GM12878 (cell line): ENCODE measurements around the gene REEP3. TPM values are rescaled to one million over a fixed set of nuclear protein-coding genes. Genes with fewer than 3 reads are reported as not detected.

ENCODE experiments used
- ATAC-seq: fragments of 200-7000 bp; cut with Tn5 transposase; 3 replicates; pipeline ENCODE4 v1.9.1; 2020; ENCODE audit warnings: mild to moderate bottlenecking, moderate library complexity
- BruUV-seq: library from RNA; stranded (reverse); fragments of 400-500 nt; replicated peaks from 2 replicates; lab custom pipeline; 2021; lab: Mats Ljungman, UMichigan
- CTCF ChIA-PET: fragments of 300-600 bp; sonication (Branson Sonifier 250); formaldehyde crosslinking; extraction: SDS; loops from one replicate; lab custom pipeline; 2021; ENCODE audit warnings: inconsistent platforms; lab: Yijun Ruan, JAX
- POLR2A ChIA-PET: fragments of 350-600 bp; formaldehyde crosslinking; extraction: SDS; loops from one replicate; lab custom pipeline; 2021; ENCODE audit warnings: inconsistent platforms; lab: Charles Lee
- RAD21 ChIA-PET: fragments of 300-600 bp; sonication (Branson Sonifier 250); formaldehyde crosslinking; loops from one replicate; lab custom pipeline; 2023; ENCODE audit warnings: antibody characterized with exemption; ENCODE audit not compliant: unreplicated experiment; lab: Charles Lee
- SMC1A ChIA-PET: fragments of 300-600 bp; sonication (Branson Sonifier 250); formaldehyde crosslinking; loops from one replicate; lab custom pipeline; 2023; ENCODE audit not compliant: unreplicated experiment, uncharacterized antibody; lab: Charles Lee
- DNase-seq: peaks from one replicate; pipeline ENCODE4 v3.0.0-alpha.2; 2011; ENCODE audit warnings: low read depth, low spot score
- FAIRE-seq: peaks from 3 replicates; lab custom pipeline; 2011; peaks lifted over from hg19 to GRCh38; lab: Jason Lieb, UNC
- H2AFZ ChIP-seq: 2 replicates; pipeline ENCODE4 v1.6.0; 2011; ENCODE audit warnings: low read depth, low read length, control low read depth; ENCODE audit not compliant: control insufficient read depth
- H3K27ac ChIP-seq: 2 replicates; pipeline ENCODE4 v1.5.1; 2011; ENCODE audit warnings: control low read depth; ENCODE audit not compliant: control insufficient read depth, insufficient read depth
- H3K27me3 ChIP-seq, 2 experiments: replicated peaks in 1 of 2; 2 replicates each; pipeline versions ENCODE4 v1.6.0 to v1.6.1; 2011; ENCODE audit warnings: low read length in 1 of 2; ENCODE audit not compliant: control insufficient read depth in 2 of 2, insufficient read depth in 2 of 2
- H3K36me3 ChIP-seq, 2 experiments: 2 replicates each; pipeline ENCODE4 v1.5.1; 2011; ENCODE audit warnings: low read length in 1 of 2; ENCODE audit not compliant: control insufficient read depth in 2 of 2, insufficient read depth in 2 of 2
- H3K4me1 ChIP-seq: 2 replicates; pipeline ENCODE4 v1.6.1; 2011; ENCODE audit warnings: mild to moderate bottlenecking, low read length, moderate library complexity, mixed read lengths; ENCODE audit not compliant: control insufficient read depth, insufficient read depth
- H3K4me2 ChIP-seq: 2 replicates; pipeline ENCODE4 v1.6.0; 2011; ENCODE audit warnings: control low read depth; ENCODE audit not compliant: control insufficient read depth, insufficient read depth
- H3K4me3 ChIP-seq: fragments of 200-600 bp; sonication (generic); 2 replicates; pipeline ENCODE4 v1.5.1; 2016
- H3K79me2 ChIP-seq: 2 replicates; pipeline ENCODE4 v1.6.0; 2011; ENCODE audit warnings: low read length; ENCODE audit not compliant: control insufficient read depth, insufficient read depth
- H3K9ac ChIP-seq: 2 replicates; pipeline ENCODE4 v1.8.0; 2011; ENCODE audit warnings: low read length, control low read depth, mixed read lengths; ENCODE audit not compliant: control insufficient read depth, insufficient read depth
- H3K9me3 ChIP-seq: replicated peaks from 3 replicates; pipeline ENCODE4 v1.5.1; 2011; ENCODE audit warnings: mild to moderate bottlenecking, low read length; ENCODE audit not compliant: control insufficient read depth, insufficient read depth
- H4K20me1 ChIP-seq: 2 replicates; pipeline ENCODE4 v1.6.0; 2011; ENCODE audit not compliant: control insufficient read depth, insufficient read depth
- ASH2L ChIP-seq: fragments of 300-600, 200-600 bp; sonication (generic); IDR thresholded peaks from 2 replicates; pipeline ENCODE4 v1.6.1; 2017; ENCODE audit warnings: low read depth, mild to moderate bottlenecking, borderline replicate concordance
- CHD2 ChIP-seq: IDR thresholded peaks from 2 replicates; pipeline ENCODE4 v1.6.1; 2011; ENCODE audit warnings: low read depth, low read length, improper control_type of control experiment, borderline replicate concordance
- CREB1 ChIP-seq: IDR thresholded peaks from 2 replicates; pipeline ENCODE4 v1.6.1; 2012; ENCODE audit warnings: low read depth, mild to moderate bottlenecking, inconsistent platforms
- CREM ChIP-seq: IDR thresholded peaks from 2 replicates; pipeline ENCODE4 v1.6.1; 2014; ENCODE audit warnings: antibody characterized with exemption, low read depth
- SMARCA5 ChIP-seq: fragments of 450-650 bp; IDR thresholded peaks from 2 replicates; pipeline ENCODE4 v1.6.1; 2017; ENCODE audit warnings: mild to moderate bottlenecking
- STAT1 ChIP-seq: fragments of 450-650 bp; conservative IDR thresholded peaks from 2 replicates; pipeline ENCODE4 v1.6.1; 2014; ENCODE audit warnings: antibody characterized with exemption, mild to moderate bottlenecking
- TBL1XR1 ChIP-seq: IDR thresholded peaks from 2 replicates; pipeline ENCODE4 v1.6.1; 2012; ENCODE audit warnings: low read depth, low read length, improper control_type of control experiment
- WGBS: methylation state at CpG from one replicate; pipeline ENCODE4 v1.1.6; 2016; ENCODE audit warnings: low lambda C conversion rate; ENCODE audit not compliant: insufficient replicate concordance, insufficient coverage; ENCODE audit errors: missing lambda C conversion rate; 5-methylcytosine and 5-hydroxymethylcytosine counted together
- in situ Hi-C: fragments of 300-500 bp; cut with MboI; formaldehyde crosslinking; loops from 9 replicates; pipeline ENCODE4 v1.14.3; 2018; ENCODE audit warnings: mixed read lengths
- intact Hi-C: fragments of 100-400 bp; cut with micrococcal nuclease; formaldehyde crosslinking; loops from one replicate; pipeline ENCODE4 v1.14.2; 2022; ENCODE audit not compliant: unreplicated experiment
- polyA plus RNA-seq, 11 experiments: library from polyadenylated mRNA; depleted of rRNA in 4 of 11; unstranded in 6 of 11; stranded (reverse) in 5 of 11; fragments of >200 nt; fragmentation: Nextera tagmentation in 4 of 11; fragmentation: Illumina TruSeq in 1 of 11; extraction: Ambion mirVana in 4 of 11; extraction: Trizol in 1 of 11; gene quantifications; 1 replicate in 1 of 11; 2 replicates in 10 of 11; pipeline versions ENCODE4 v1.2.1 to v1.2.3, GENCODE V29; 2011 to 2016; ENCODE audit warnings: inconsistent platforms in 2 of 11, missing spikeins in 2 of 11, low read depth in 1 of 11
- total RNA-seq, 4 experiments: library from RNA; depleted of rRNA in 3 of 4; stranded (reverse); fragments of >200 nt in 3 of 4; fragmentation: Illumina TruSeq in 1 of 4; extraction: Trizol in 1 of 4; gene quantifications; 2 replicates each; pipeline versions ENCODE4 v1.2.1 to v1.2.3, GENCODE V29; 2013 to 2021
- TF ChIP-seq, protein P1 (sequence below): fragments of 450-650 bp; IDR thresholded peaks from 2 replicates; pipeline ENCODE4 v1.6.1; 2017; ENCODE audit warnings: mild to moderate bottlenecking, moderate library complexity
- TF ChIP-seq, protein P2 (sequence below): fragments of 450-650 bp; IDR thresholded peaks from 2 replicates; pipeline ENCODE4 v1.6.1; 2016; ENCODE audit warnings: mild to moderate bottlenecking
- TF ChIP-seq, protein P3 (sequence below): fragments of 450-650 bp; IDR thresholded peaks from 2 replicates; pipeline ENCODE4 v1.6.1; 2018; ENCODE audit warnings: borderline replicate concordance, mild to moderate bottlenecking; ENCODE audit not compliant: partially characterized antibody
- TF ChIP-seq, protein P4 (sequence below): fragments of 450-650 bp; IDR thresholded peaks from 2 replicates; pipeline ENCODE4 v1.6.1; 2016; ENCODE audit warnings: mild to moderate bottlenecking

REEP3 gene
- total and polyA plus RNA-seq, 10 of the 15 experiments (the other 5 are each of a cell fraction or from before 2014, with no cell fraction given) = 4.9 to 25.9 (median 16.2) TPM

DNA sequence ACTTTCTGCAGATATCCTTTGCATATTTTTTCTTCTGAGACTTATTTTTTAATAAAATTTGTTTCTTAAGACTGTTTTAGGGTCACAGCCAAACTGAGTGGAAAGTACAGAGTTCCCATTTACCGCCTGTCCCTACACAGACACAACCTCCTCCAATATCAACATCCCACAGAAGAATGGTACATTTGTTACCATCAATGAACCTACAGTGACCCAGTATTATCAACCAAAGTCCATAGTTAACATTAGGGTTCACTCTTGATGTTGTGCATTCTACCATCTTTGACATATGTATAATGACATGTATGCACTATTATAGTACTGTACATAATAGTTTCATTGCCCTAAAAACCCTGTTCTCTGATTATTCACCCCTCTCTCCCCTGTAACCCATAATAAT, 14.6 kb upstream of the REEP3 start:
- RAD21 ChIA-PET = interaction anchor here (1.4 kb wide), 1 partner anchor 9 kb away, joined by 4 read pairs; no protein-coding TSS in a partner anchor
- BruUV-seq = no TSS peak

More for the DNA sequence above, 14.6 kb upstream of the REEP3 start:
- Histone ChIP-seq H3K36me3 (no peaks in the 10 kb centered on the region), H3K4me1 (no peaks in the 10 kb centered on the region), H3K9ac (no peak overlapping the region), H3K4me3 (no peak overlapping the region), H3K9me3 (no peaks in the 10 kb centered on the region), H3K79me2 (peaks cover 16% of the 10 kb centered on the region), H2AFZ (no peak overlapping the region)
- in situ Hi-C loops = no loop called here
- intact Hi-C loops = no loop called here
- CTCF ChIA-PET = no interaction called here
- 100% methylated on average over 1 of the region's 1 CpG for WGBS
- TF ChIP-seq TBL1XR1 (no peak), CREM (no peak), CHD2 (no peak), CREB1 (no peak), ASH2L (no peak), SMARCA5 (no peak), STAT1 (no peak)
- TF ChIP-seq, protein P1, sequence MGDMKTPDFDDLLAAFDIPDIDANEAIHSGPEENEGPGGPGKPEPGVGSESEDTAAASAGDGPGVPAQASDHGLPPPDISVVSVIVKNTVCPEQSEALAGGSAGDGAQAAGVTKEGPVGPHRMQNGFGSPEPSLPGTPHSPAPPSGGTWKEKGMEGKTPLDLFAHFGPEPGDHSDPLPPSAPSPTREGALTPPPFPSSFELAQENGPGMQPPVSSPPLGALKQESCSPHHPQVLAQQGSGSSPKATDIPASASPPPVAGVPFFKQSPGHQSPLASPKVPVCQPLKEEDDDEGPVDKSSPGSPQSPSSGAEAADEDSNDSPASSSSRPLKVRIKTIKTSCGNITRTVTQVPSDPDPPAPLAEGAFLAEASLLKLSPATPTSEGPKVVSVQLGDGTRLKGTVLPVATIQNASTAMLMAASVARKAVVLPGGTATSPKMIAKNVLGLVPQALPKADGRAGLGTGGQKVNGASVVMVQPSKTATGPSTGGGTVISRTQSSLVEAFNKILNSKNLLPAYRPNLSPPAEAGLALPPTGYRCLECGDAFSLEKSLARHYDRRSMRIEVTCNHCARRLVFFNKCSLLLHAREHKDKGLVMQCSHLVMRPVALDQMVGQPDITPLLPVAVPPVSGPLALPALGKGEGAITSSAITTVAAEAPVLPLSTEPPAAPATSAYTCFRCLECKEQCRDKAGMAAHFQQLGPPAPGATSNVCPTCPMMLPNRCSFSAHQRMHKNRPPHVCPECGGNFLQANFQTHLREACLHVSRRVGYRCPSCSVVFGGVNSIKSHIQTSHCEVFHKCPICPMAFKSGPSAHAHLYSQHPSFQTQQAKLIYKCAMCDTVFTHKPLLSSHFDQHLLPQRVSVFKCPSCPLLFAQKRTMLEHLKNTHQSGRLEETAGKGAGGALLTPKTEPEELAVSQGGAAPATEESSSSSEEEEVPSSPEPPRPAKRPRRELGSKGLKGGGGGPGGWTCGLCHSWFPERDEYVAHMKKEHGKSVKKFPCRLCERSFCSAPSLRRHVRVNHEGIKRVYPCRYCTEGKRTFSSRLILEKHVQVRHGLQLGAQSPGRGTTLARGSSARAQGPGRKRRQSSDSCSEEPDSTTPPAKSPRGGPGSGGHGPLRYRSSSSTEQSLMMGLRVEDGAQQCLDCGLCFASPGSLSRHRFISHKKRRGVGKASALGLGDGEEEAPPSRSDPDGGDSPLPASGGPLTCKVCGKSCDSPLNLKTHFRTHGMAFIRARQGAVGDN = no peak
- TF ChIP-seq, protein P2, sequence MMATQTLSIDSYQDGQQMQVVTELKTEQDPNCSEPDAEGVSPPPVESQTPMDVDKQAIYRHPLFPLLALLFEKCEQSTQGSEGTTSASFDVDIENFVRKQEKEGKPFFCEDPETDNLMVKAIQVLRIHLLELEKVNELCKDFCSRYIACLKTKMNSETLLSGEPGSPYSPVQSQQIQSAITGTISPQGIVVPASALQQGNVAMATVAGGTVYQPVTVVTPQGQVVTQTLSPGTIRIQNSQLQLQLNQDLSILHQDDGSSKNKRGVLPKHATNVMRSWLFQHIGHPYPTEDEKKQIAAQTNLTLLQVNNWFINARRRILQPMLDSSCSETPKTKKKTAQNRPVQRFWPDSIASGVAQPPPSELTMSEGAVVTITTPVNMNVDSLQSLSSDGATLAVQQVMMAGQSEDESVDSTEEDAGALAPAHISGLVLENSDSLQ = no peak
- TF ChIP-seq, protein P3, sequence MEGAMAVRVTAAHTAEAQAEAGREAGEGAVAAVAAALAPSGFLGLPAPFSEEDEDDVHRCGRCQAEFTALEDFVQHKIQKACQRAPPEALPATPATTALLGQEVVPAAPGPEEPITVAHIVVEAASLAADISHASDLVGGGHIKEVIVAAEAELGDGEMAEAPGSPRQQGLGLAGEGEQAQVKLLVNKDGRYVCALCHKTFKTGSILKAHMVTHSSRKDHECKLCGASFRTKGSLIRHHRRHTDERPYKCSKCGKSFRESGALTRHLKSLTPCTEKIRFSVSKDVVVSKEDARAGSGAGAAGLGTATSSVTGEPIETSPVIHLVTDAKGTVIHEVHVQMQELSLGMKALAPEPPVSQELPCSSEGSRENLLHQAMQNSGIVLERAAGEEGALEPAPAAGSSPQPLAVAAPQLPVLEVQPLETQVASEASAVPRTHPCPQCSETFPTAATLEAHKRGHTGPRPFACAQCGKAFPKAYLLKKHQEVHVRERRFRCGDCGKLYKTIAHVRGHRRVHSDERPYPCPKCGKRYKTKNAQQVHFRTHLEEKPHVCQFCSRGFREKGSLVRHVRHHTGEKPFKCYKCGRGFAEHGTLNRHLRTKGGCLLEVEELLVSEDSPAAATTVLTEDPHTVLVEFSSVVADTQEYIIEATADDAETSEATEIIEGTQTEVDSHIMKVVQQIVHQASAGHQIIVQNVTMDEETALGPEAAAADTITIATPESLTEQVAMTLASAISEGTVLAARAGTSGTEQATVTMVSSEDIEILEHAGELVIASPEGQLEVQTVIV = no peak
- TF ChIP-seq, protein P4, sequence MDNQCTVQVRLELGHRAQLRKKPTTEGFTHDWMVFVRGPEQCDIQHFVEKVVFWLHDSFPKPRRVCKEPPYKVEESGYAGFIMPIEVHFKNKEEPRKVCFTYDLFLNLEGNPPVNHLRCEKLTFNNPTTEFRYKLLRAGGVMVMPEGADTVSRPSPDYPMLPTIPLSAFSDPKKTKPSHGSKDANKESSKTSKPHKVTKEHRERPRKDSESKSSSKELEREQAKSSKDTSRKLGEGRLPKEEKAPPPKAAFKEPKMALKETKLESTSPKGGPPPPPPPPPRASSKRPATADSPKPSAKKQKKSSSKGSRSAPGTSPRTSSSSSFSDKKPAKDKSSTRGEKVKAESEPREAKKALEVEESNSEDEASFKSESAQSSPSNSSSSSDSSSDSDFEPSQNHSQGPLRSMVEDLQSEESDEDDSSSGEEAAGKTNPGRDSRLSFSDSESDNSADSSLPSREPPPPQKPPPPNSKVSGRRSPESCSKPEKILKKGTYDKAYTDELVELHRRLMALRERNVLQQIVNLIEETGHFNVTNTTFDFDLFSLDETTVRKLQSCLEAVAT = no peak
- TF ChIP-seq, all 136 proteins: peak for 0
- H3K27me3 ChIP-seq = no peaks in the 10 kb centered on the region
- SMC1A ChIA-PET = interaction anchor here (0.7 to 5.8 kb wide), 5 partner anchors 9 to 40 kb away, joined by 3 to 26 read pairs (median 6); no protein-coding TSS in a partner anchor
- no peaks in the 10 kb centered on the region for H4K20me1 ChIP-seq
- no peak overlapping the region for H3K4me2 ChIP-seq
- ATAC-seq (no peak; the same call in 2 of the 3 replicates), DNase-seq (no peak), FAIRE-seq (no peak)
- POLR2A ChIA-PET = interaction anchor here (0.6 to 4.2 kb wide), 2 partner anchors 9 to 18 kb away, joined by 3 to 18 read pairs; no protein-coding TSS in a partner anchor
- H3K27ac ChIP-seq = no peak overlapping the region
